Fibroblast of peridontal ligament (primary cell): ENCODE data around the gene SMIM8.

Experiments used
- DNase-seq: peaks from one replicate; pipeline ENCODE4 v3.0.0-alpha.2; 2010; ENCODE audit errors: extremely low read depth

The SMIM8 gene

DNA sequence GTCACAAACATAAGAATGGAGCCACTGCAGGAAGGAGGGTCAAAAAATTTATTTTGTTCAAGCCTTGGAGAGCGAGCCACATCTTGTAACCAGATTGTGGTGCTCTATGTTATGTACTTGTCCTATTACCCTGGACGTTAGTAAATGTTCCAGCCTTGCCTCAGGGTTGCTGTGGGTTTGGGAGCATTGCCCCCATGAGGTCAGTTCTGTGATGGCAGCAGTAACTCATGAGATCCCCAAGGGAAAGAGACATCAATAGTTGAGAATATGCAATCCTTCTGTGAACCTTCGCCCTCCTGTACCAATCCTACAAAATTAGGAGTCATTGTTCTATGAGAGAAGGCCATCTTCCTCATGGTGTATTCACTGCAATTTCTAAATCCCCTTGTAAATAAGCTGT lies 68.9 kb downstream of the SMIM8 start:
- peak; percentile 29 for DNase-seq
